OCI-LY7 (cell line): Measurements from ENCODE around the gene TNNT1. TPM values are rescaled to one million over a fixed set of nuclear protein-coding genes. Genes with fewer than 3 reads are reported as not detected.

ENCODE experiments used
- BruUV-seq: library from RNA; stranded (reverse); fragments of 400-500 nt; replicated peaks from 2 replicates; lab custom pipeline; 2021; lab: Mats Ljungman, UMichigan
- CTCF ChIA-PET: fragments of 300-600 bp; sonication (Branson Sonifier 250); formaldehyde crosslinking; loops from one replicate; lab custom pipeline; 2022; ENCODE audit warnings: antibody characterized with exemption; ENCODE audit not compliant: unreplicated experiment; lab: Charles Lee
- POLR2A ChIA-PET: fragments of 300-600 bp; sonication (Branson Sonifier 250); formaldehyde crosslinking; loops from one replicate; lab custom pipeline; 2022; ENCODE audit warnings: antibody characterized with exemption; lab: Charles Lee
- DNase-seq: peaks from one replicate; pipeline ENCODE4 v3.0.0-alpha.2; 2015; ENCODE audit warnings: low spot score
- H2AFZ ChIP-seq: fragments of 200-600 bp; sonication (generic), shearing (Covaris generic); 2 replicates; pipeline ENCODE4 v1.6.1; 2014; ENCODE audit warnings: mild to moderate bottlenecking, antibody characterized with exemption, low read length, moderate library complexity
- H3K27ac ChIP-seq: fragments of 200-600 bp; sonication (generic); 2 replicates; pipeline ENCODE4 v1.5.1; 2014; ENCODE audit warnings: mixed run types, low read depth, mild to moderate bottlenecking, moderate library complexity, low read length, inconsistent platforms; ENCODE audit not compliant: poor library complexity, severe bottlenecking
- H3K36me3 ChIP-seq: fragments of 200-600 bp; sonication (generic); 2 replicates; pipeline ENCODE4 v1.6.1; 2014; ENCODE audit warnings: mild to moderate bottlenecking, antibody characterized with exemption, low read length, moderate library complexity, mixed read lengths; ENCODE audit not compliant: insufficient read depth
- H3K4me1 ChIP-seq: fragments of 200-600 bp; sonication (generic); 2 replicates; pipeline ENCODE4 v1.5.1; 2014; ENCODE audit warnings: mild to moderate bottlenecking, low read length; ENCODE audit not compliant: insufficient read depth, poor library complexity, severe bottlenecking
- H3K4me2 ChIP-seq: fragments of 200-600 bp; sonication (generic); 2 replicates; pipeline ENCODE4 v1.6.1; 2014; ENCODE audit warnings: mild to moderate bottlenecking, low read length
- H3K4me3 ChIP-seq: fragments of 200-600 bp; sonication (generic); 2 replicates; pipeline ENCODE4 v1.5.1; 2014; ENCODE audit warnings: mild to moderate bottlenecking, low read depth, low read length; ENCODE audit not compliant: poor library complexity, severe bottlenecking
- H3K79me2 ChIP-seq: fragments of 200-600 bp; sonication (generic); 2 replicates; pipeline ENCODE4 v1.6.1; 2016; ENCODE audit warnings: low read depth, mild to moderate bottlenecking, low read length, moderate library complexity, mixed read lengths; ENCODE audit not compliant: insufficient read depth
- H3K9me2 ChIP-seq: fragments of 200-600 bp; sonication (generic); 2 replicates; pipeline ENCODE4 v1.6.1; 2016; ENCODE audit warnings: mild to moderate bottlenecking, low read length, mixed read lengths; ENCODE audit not compliant: insufficient read depth
- H3K9me3 ChIP-seq: fragments of 200-600 bp; sonication (generic); 2 replicates; pipeline ENCODE4 v1.6.1; 2014; ENCODE audit warnings: mild to moderate bottlenecking, mixed run types, low read length, mixed read lengths
- H4K20me1 ChIP-seq: fragments of 200-600 bp; sonication (generic); 2 replicates; pipeline ENCODE4 v1.6.1; 2014; ENCODE audit warnings: mild to moderate bottlenecking, antibody characterized with exemption, low read length, moderate library complexity, mixed read lengths; ENCODE audit not compliant: insufficient read depth
- CTCF ChIP-seq: fragments of 200-600 bp; sonication (generic); conservative IDR thresholded peaks from 2 replicates; pipeline ENCODE4 v1.5.1; 2014; ENCODE audit warnings: mild to moderate bottlenecking, antibody characterized with exemption, low read length, moderate library complexity, mixed read lengths
- EZH2phosphoT487 ChIP-seq: fragments of 200-600 bp; sonication (generic); IDR thresholded peaks from 2 replicates; pipeline ENCODE4 v1.6.1; 2018; ENCODE audit warnings: low read depth, borderline replicate concordance, mild to moderate bottlenecking, mixed run types, antibody characterized with exemption, low read length, moderate library complexity, mixed read lengths
- intact Hi-C: fragments of 100-400 bp; cut with micrococcal nuclease; formaldehyde crosslinking; loops from one replicate; pipeline ENCODE4 v1.10.0; 2022; ENCODE audit not compliant: unreplicated experiment
- total RNA-seq, 2 experiments: library from RNA; depleted of rRNA in 1 of 2; stranded (reverse); fragments of >200 nt in 1 of 2; shearing (Covaris generic) in 1 of 2; gene quantifications; 2 replicates each; pipeline ENCODE4 v1.2.3, GENCODE V29; 2014 to 2022

Gene TNNT1
- total RNA-seq, 2 experiments from 2014 or later: 11.2 to 21.9 TPM

- no peaks in the 10 kb centered on the region for H3K9me3 ChIP-seq
- no peaks in the 10 kb centered on the region for H4K20me1 ChIP-seq
- H3K4me2 ChIP-seq: no peak overlapping the region
- H3K27ac ChIP-seq: no peak overlapping the region
- BruUV-seq: no TSS peak
- H3K4me1 ChIP-seq: peaks cover 3% of the 10 kb centered on the region
- no peaks in the 10 kb centered on the region for H3K9me2 ChIP-seq
- no peaks in the 10 kb centered on the region for H3K79me2 ChIP-seq
- intact Hi-C loops: no loop called here
- H3K4me3 ChIP-seq: no peak overlapping the region
- no peak overlapping the region for H2AFZ ChIP-seq
- no peak for TF ChIP-seq CTCF
- TF ChIP-seq EZH2phosphoT487: no peak
- POLR2A ChIA-PET: no interaction called here
- DNase-seq: no peak
- peaks cover 52% of the 10 kb centered on the region for H3K36me3 ChIP-seq
- CTCF ChIA-PET: no interaction called here
Measured at GRCh38 chr19:55086730-55087541, 62.1 kb downstream of the TNNT1 start.

- H3K4me2 ChIP-seq: no peak overlapping the region
- H2AFZ ChIP-seq: no peak overlapping the region
- H3K79me2 ChIP-seq: no peaks in the 10 kb centered on the region
- H3K4me3 ChIP-seq: no peak overlapping the region
- ChIA-PET CTCF (no interaction called here), POLR2A (no interaction called here)
- BruUV-seq: no TSS peak
- intact Hi-C loops: no loop called here
- no peaks in the 10 kb centered on the region for H4K20me1 ChIP-seq
- peaks cover 8% of the 10 kb centered on the region for H3K4me1 ChIP-seq
- peaks cover 44% of the 10 kb centered on the region for H3K36me3 ChIP-seq
- no peak for DNase-seq
- TF ChIP-seq CTCF (no peak), EZH2phosphoT487 (no peak)
- H3K9me2 ChIP-seq: no peaks in the 10 kb centered on the region
- H3K9me3 ChIP-seq: no peaks in the 10 kb centered on the region
- H3K27ac ChIP-seq: no peak overlapping the region
Measured at GRCh38 chr19:55085923-55086715, 62.9 kb downstream of the TNNT1 start.
